GM19099 (cell line): ENCODE measurements around the gene AMPD1.

Experiments used
- POLR2A ChIP-seq: IDR thresholded peaks from 3 replicates; pipeline ENCODE4 v1.6.1; 2011; ENCODE audit warnings: low read depth; ENCODE audit not compliant: insufficient read length; ENCODE audit errors: extremely low read depth

AMPD1 gene

GRCh38 chr1:114710360-114710759 is 15.0 kb upstream of the AMPD1 start:
- TF ChIP-seq POLR2A, result no peak

GRCh38 chr1:114707604-114708003 is 12.3 kb upstream of the AMPD1 start:
- TF ChIP-seq POLR2A, result no peak

DNA sequence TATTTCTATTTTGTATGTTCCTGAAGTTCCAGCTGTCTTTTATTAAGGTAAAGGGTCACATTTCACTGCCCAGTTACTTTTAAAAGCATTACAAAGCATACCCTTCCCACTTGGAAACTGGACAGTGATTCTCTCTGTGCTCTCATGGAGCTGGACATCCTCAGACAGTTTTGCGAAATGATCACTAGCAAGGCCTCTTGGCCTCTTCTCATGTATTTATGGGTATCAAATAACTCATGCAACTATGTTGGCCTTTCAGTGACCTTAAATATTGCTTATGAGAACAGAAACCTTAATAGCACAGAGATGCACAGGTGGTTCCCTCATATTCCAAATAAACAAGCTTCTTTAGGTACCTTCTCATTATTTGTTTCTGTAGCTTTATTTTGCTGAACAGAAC is 7.9 kb upstream of the AMPD1 start:
- TF ChIP-seq POLR2A, result no peak

- TF ChIP-seq POLR2A, result no peak
Measured at GRCh38 chr1:114702737-114703136, 7.4 kb upstream of the AMPD1 start.

DNA sequence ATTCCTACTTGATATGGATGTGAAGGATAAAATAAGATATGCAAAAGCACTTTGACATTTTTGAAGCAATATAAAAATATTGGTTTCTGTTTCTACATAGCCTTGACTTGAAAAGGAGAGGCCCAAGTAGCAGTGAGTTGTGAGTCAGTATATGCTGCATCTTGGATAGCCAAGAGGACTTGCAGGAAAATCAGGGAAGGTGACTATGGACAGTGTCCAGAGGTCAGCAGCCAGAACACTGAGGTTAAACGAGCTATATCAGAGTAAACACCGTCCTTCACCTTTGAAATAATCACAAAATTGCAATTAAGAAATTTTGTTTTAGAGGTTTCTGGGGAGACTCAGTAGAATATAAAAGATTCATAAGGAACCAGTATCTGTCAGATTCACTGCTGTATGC is 6.6 kb upstream of the AMPD1 start:
- no peak for TF ChIP-seq POLR2A

GRCh38 chr1:114700036-114700600 is 4.8 kb upstream of the AMPD1 start:
- TF ChIP-seq POLR2A, result no peak

GRCh38 chr1:114696810-114697209 is 1.5 kb upstream of the AMPD1 start:
- no peak for TF ChIP-seq POLR2A

DNA sequence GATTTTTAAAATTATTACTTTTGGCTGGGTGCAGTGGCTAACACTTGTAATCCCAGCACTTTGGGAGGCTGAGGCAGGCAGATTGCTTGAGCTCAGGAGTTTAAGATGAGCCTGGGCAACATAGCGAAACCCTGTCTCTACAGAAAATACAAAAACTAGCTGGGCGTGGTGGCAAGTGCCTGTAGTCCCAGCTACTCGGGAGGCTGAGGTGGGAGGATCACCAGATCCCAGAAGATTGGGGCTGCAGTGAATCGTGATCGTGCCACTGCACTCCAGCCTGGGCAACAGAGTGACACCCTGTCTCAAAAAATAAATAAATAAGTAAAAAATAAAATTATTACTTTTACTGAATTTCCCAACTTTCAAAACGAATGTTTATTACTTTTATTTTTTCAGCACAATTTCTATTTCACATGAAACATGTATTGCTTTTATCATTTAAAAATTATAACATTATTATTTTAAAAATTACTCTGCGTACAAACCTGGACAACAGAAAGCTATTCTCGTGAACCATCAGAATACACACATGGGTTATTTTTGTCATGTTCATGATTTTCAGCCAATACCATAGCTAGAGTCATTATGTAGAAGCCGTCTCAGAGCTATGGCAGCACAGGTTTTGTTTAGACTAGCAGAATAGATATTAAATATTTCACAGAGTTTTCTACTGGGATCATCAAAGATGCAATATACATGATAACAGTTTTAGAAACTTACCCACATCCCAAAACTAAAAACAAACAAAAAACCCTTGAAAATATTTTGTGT is 621 bp downstream of the AMPD1 start:
- no peak for TF ChIP-seq POLR2A

- TF ChIP-seq POLR2A, result no peak
Measured at GRCh38 chr1:114692947-114693346, 2.4 kb downstream of the AMPD1 start.

- no peak for TF ChIP-seq POLR2A
Measured at GRCh38 chr1:114691061-114691460, 4.3 kb downstream of the AMPD1 start.

- TF ChIP-seq POLR2A, result no peak
Measured at GRCh38 chr1:114690148-114690547, 5.2 kb downstream of the AMPD1 start.

GRCh38 chr1:114688526-114688925 is 6.8 kb downstream of the AMPD1 start:
- TF ChIP-seq POLR2A, result no peak

DNA sequence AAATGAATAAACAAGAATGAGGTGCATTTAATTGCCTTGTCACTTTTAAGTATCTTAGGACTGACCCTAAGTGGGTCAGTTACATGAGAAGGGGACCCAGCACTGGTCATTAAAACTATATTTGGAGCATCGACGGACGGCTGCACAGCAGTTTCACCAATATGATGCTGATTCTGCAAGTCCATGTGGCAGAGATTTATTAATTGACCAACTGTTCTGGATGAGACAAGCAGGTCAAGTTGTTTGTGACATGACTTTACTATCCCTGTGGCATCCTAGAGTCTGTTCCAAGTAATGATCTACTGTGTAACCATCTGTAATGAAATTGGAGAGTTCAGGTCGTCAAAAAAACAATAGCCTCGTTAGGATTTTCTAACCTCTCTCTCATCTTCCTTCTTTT is 9.5 kb downstream of the AMPD1 start:
- no peak for TF ChIP-seq POLR2A

DNA sequence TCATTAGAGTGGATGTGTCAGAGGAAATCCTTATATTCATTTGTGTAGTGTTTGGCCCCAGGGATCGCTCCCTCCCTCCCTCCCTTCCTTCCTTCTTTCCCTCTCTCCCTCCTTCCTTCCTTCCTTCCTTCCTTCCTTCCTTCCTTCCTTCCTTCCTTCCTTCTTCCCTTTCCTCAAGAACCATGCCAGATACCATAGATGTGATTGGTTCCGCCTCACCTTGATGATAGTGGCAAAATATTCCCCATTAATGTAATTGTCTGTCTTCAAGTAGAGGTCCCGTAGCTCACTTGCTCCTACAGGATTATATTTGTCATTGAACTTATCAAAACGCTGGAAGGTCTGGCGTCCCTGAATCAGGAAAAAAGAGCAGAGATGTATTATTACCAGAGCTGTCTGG is 17.7 kb downstream of the AMPD1 start:
- TF ChIP-seq POLR2A, result no peak

DNA sequence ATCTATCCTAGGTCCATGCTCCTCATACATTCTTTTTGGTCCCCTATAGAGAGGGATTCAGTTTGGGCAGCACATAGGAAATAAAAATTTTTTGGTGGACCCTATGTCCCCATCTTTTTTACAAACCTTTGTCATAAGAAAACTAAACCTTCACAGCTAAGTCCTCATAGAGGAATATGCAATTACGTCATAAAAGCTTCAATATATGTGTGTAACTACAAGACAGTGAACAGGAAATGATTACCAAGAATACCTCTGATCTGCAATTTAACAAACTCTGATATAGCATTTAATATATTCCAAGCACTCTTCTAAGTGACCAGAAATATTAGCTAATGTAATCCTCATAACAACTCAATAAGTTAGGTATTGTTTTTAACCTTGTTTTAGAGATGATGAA is 19.2 kb downstream of the AMPD1 start:
- no peak for TF ChIP-seq POLR2A

GRCh38 chr1:114671939-114672275 is 23.4 kb downstream of the AMPD1 start:
- TF ChIP-seq POLR2A, result no peak

- TF ChIP-seq POLR2A, result no peak
Measured at GRCh38 chr1:114671011-114671938, 24.1 kb downstream of the AMPD1 start.
